GM12878 (cell line): ENCODE data around the gene GPC5. TPM values are rescaled to one million over a fixed set of nuclear protein-coding genes. Genes with fewer than 3 reads are reported as not detected.

Experiments used
- ATAC-seq: fragments of 200-7000 bp; cut with Tn5 transposase; 3 replicates; pipeline ENCODE4 v1.9.1; 2020; ENCODE audit warnings: mild to moderate bottlenecking, moderate library complexity
- BruUV-seq: library from RNA; stranded (reverse); fragments of 400-500 nt; replicated peaks from 2 replicates; lab custom pipeline; 2021; lab: Mats Ljungman, UMichigan
- CTCF ChIA-PET: fragments of 300-600 bp; sonication (Branson Sonifier 250); formaldehyde crosslinking; extraction: SDS; loops from one replicate; lab custom pipeline; 2021; ENCODE audit warnings: inconsistent platforms; lab: Yijun Ruan, JAX
- POLR2A ChIA-PET: fragments of 350-600 bp; formaldehyde crosslinking; extraction: SDS; loops from one replicate; lab custom pipeline; 2021; ENCODE audit warnings: inconsistent platforms; lab: Charles Lee
- RAD21 ChIA-PET: fragments of 300-600 bp; sonication (Branson Sonifier 250); formaldehyde crosslinking; loops from one replicate; lab custom pipeline; 2023; ENCODE audit warnings: antibody characterized with exemption; ENCODE audit not compliant: unreplicated experiment; lab: Charles Lee
- SMC1A ChIA-PET: fragments of 300-600 bp; sonication (Branson Sonifier 250); formaldehyde crosslinking; loops from one replicate; lab custom pipeline; 2023; ENCODE audit not compliant: unreplicated experiment, uncharacterized antibody; lab: Charles Lee
- DNase-seq: peaks from one replicate; pipeline ENCODE4 v3.0.0-alpha.2; 2011; ENCODE audit warnings: low read depth, low spot score
- FAIRE-seq: peaks from 3 replicates; lab custom pipeline; 2011; peaks lifted over from hg19 to GRCh38; lab: Jason Lieb, UNC
- H2AFZ ChIP-seq: 2 replicates; pipeline ENCODE4 v1.6.0; 2011; ENCODE audit warnings: low read depth, low read length, control low read depth; ENCODE audit not compliant: control insufficient read depth
- H3K27ac ChIP-seq: 2 replicates; pipeline ENCODE4 v1.5.1; 2011; ENCODE audit warnings: control low read depth; ENCODE audit not compliant: control insufficient read depth, insufficient read depth
- H3K27me3 ChIP-seq, 2 experiments: replicated peaks in 1 of 2; 2 replicates each; pipeline versions ENCODE4 v1.6.0 to v1.6.1; 2011; ENCODE audit warnings: low read length in 1 of 2; ENCODE audit not compliant: control insufficient read depth in 2 of 2, insufficient read depth in 2 of 2
- H3K36me3 ChIP-seq, 2 experiments: 2 replicates each; pipeline ENCODE4 v1.5.1; 2011; ENCODE audit warnings: low read length in 1 of 2; ENCODE audit not compliant: control insufficient read depth in 2 of 2, insufficient read depth in 2 of 2
- H3K4me1 ChIP-seq: 2 replicates; pipeline ENCODE4 v1.6.1; 2011; ENCODE audit warnings: mild to moderate bottlenecking, low read length, moderate library complexity, mixed read lengths; ENCODE audit not compliant: control insufficient read depth, insufficient read depth
- H3K4me2 ChIP-seq: 2 replicates; pipeline ENCODE4 v1.6.0; 2011; ENCODE audit warnings: control low read depth; ENCODE audit not compliant: control insufficient read depth, insufficient read depth
- H3K4me3 ChIP-seq: fragments of 200-600 bp; sonication (generic); 2 replicates; pipeline ENCODE4 v1.5.1; 2016
- H3K79me2 ChIP-seq: 2 replicates; pipeline ENCODE4 v1.6.0; 2011; ENCODE audit warnings: low read length; ENCODE audit not compliant: control insufficient read depth, insufficient read depth
- H3K9ac ChIP-seq: 2 replicates; pipeline ENCODE4 v1.8.0; 2011; ENCODE audit warnings: low read length, control low read depth, mixed read lengths; ENCODE audit not compliant: control insufficient read depth, insufficient read depth
- H3K9me3 ChIP-seq: replicated peaks from 3 replicates; pipeline ENCODE4 v1.5.1; 2011; ENCODE audit warnings: mild to moderate bottlenecking, low read length; ENCODE audit not compliant: control insufficient read depth, insufficient read depth
- H4K20me1 ChIP-seq: 2 replicates; pipeline ENCODE4 v1.6.0; 2011; ENCODE audit not compliant: control insufficient read depth, insufficient read depth
- BCL11A ChIP-seq: IDR thresholded peaks from 2 replicates; pipeline ENCODE4 v1.6.1; 2011; ENCODE audit warnings: low read depth, low read length
- CBX5 ChIP-seq: sonication (generic); IDR thresholded peaks from 2 replicates; pipeline ENCODE4 v1.6.1; 2016; ENCODE audit warnings: low read depth, moderate library complexity, mild to moderate bottlenecking, inconsistent platforms
- E2F8 ChIP-seq: fragments of 450-650 bp; IDR thresholded peaks from 2 replicates; pipeline ENCODE4 v1.6.1; 2018; ENCODE audit warnings: mild to moderate bottlenecking, low read depth, moderate library complexity; ENCODE audit not compliant: partially characterized antibody
- FOS ChIP-seq: IDR thresholded peaks from 3 replicates; pipeline ENCODE4 v1.6.1; 2011; ENCODE audit warnings: borderline replicate concordance; ENCODE audit not compliant: insufficient read length; ENCODE audit errors: extremely low read depth
- MYB ChIP-seq: fragments of 150-350 bp; IDR thresholded peaks from 2 replicates; pipeline ENCODE4 v1.6.1; 2014; ENCODE audit warnings: mild to moderate bottlenecking, low read depth, low read length, borderline replicate concordance
- NKRF ChIP-seq: fragments of 450-650 bp; conservative IDR thresholded peaks from 2 replicates; pipeline ENCODE4 v1.6.1; 2017; ENCODE audit warnings: mild to moderate bottlenecking, moderate library complexity
- NR2C2 ChIP-seq: IDR thresholded peaks from 2 replicates; pipeline ENCODE4 v1.6.1; 2011; ENCODE audit warnings: borderline replicate concordance, low read depth; ENCODE audit not compliant: control insufficient read depth, insufficient read length
- NR2F1 ChIP-seq: fragments of 450-650 bp; conservative IDR thresholded peaks from 2 replicates; pipeline ENCODE4 v1.6.1; 2017; ENCODE audit warnings: mild to moderate bottlenecking
- RAD51 ChIP-seq: fragments of 450-650 bp; IDR thresholded peaks from 2 replicates; pipeline ENCODE4 v1.6.1; 2016; ENCODE audit warnings: moderate library complexity, mild to moderate bottlenecking, inconsistent platforms
- RFX5 ChIP-seq: IDR thresholded peaks from 2 replicates; pipeline ENCODE4 v1.6.1; 2011; ENCODE audit warnings: low read depth, low read length, improper control_type of control experiment
- SREBF2 ChIP-seq: IDR thresholded peaks from 2 replicates; pipeline ENCODE4 v1.6.1; 2012; ENCODE audit warnings: mild to moderate bottlenecking, low read length
- WGBS: methylation state at CpG from one replicate; pipeline ENCODE4 v1.1.6; 2016; ENCODE audit warnings: low lambda C conversion rate; ENCODE audit not compliant: insufficient replicate concordance, insufficient coverage; ENCODE audit errors: missing lambda C conversion rate; 5-methylcytosine and 5-hydroxymethylcytosine counted together
- in situ Hi-C: fragments of 300-500 bp; cut with MboI; formaldehyde crosslinking; loops from 9 replicates; pipeline ENCODE4 v1.14.3; 2018; ENCODE audit warnings: mixed read lengths
- intact Hi-C: fragments of 100-400 bp; cut with micrococcal nuclease; formaldehyde crosslinking; loops from one replicate; pipeline ENCODE4 v1.14.2; 2022; ENCODE audit not compliant: unreplicated experiment
- polyA plus RNA-seq, 11 experiments: library from polyadenylated mRNA; depleted of rRNA in 4 of 11; unstranded in 6 of 11; stranded (reverse) in 5 of 11; fragments of >200 nt; fragmentation: Nextera tagmentation in 4 of 11; fragmentation: Illumina TruSeq in 1 of 11; extraction: Ambion mirVana in 4 of 11; extraction: Trizol in 1 of 11; gene quantifications; 1 replicate in 1 of 11; 2 replicates in 10 of 11; pipeline versions ENCODE4 v1.2.1 to v1.2.3, GENCODE V29; 2011 to 2016; ENCODE audit warnings: inconsistent platforms in 2 of 11, missing spikeins in 2 of 11, low read depth in 1 of 11
- total RNA-seq, 4 experiments: library from RNA; depleted of rRNA in 3 of 4; stranded (reverse); fragments of >200 nt in 3 of 4; fragmentation: Illumina TruSeq in 1 of 4; extraction: Trizol in 1 of 4; gene quantifications; 2 replicates each; pipeline versions ENCODE4 v1.2.1 to v1.2.3, GENCODE V29; 2013 to 2021
- TF ChIP-seq, protein P1 (sequence below): fragments of 450-650 bp; IDR thresholded peaks from 2 replicates; pipeline ENCODE4 v1.6.1; 2017; ENCODE audit warnings: borderline replicate concordance

Gene GPC5
- total and polyA plus RNA-seq, 10 of the 15 experiments (the other 5 are each of a cell fraction or from before 2014, with no cell fraction given): 0.05 to 0.87 (median 0.44) TPM; not detected in 1

DNA sequence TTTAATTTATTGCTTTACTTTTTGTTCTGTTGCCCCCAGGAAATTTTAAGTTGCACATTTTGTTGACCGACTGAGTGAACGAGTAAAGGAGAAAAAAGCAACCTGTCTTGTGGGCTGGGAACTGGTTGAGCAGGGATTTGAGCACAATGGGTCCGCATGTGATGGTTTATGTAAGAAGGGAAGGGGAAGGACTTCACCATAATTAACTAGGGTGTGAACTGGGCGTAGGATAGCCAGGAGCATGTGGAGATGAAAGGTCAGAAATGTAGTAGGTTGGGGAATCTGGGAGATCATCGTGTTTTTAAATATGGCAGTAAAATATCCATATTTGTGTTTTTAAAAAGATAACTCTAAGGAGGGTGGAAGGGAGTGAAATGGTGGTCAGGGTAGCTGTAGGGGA is 99.9 kb downstream of the GPC5 start:
- Histone ChIP-seq H2AFZ (no peak overlapping the region), H4K20me1 (no peaks in the 10 kb centered on the region), H3K36me3 (no peaks in the 10 kb centered on the region), H3K9me3 (no peaks in the 10 kb centered on the region; the same call in 2 of the 3 replicates), H3K27me3 (no peaks in the 10 kb centered on the region), H3K4me1 (no peaks in the 10 kb centered on the region), H3K79me2 (no peaks in the 10 kb centered on the region), H3K4me3 (no peak overlapping the region), H3K4me2 (no peak overlapping the region), H3K27ac (no peak overlapping the region), H3K9ac (no peak overlapping the region)
- intact Hi-C loops (loop anchor here (5.0 kb wide), 1 partner anchor 51 kb away; no protein-coding TSS in a partner anchor), in situ Hi-C loops (no loop called here)
- TF ChIP-seq, protein P1, sequence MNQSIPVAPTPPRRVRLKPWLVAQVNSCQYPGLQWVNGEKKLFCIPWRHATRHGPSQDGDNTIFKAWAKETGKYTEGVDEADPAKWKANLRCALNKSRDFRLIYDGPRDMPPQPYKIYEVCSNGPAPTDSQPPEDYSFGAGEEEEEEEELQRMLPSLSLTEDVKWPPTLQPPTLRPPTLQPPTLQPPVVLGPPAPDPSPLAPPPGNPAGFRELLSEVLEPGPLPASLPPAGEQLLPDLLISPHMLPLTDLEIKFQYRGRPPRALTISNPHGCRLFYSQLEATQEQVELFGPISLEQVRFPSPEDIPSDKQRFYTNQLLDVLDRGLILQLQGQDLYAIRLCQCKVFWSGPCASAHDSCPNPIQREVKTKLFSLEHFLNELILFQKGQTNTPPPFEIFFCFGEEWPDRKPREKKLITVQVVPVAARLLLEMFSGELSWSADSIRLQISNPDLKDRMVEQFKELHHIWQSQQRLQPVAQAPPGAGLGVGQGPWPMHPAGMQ: no peak
- TF ChIP-seq RFX5 (no peak), NR2C2 (no peak), E2F8 (no peak), NR2F1 (no peak), BCL11A (no peak), NKRF (no peak), CBX5 (no peak), RAD51 (no peak), FOS (no peak), MYB (no peak), SREBF2 (no peak)
- DNase-seq: no peak
- POLR2A ChIA-PET: no interaction called here
- FAIRE-seq: no peak
- BruUV-seq: no TSS peak
- SMC1A ChIA-PET: no interaction called here
- WGBS: 49% methylated on average over 5 of the region's 5 CpGs
- RAD21 ChIA-PET: no interaction called here
- ATAC-seq: no peak
- CTCF ChIA-PET: no interaction called here
